IMR-90 (cell line): ENCODE measurements around the gene OR52K2. TPM values are rescaled to one million over a fixed set of nuclear protein-coding genes. Genes with fewer than 3 reads are reported as not detected.

Experiments used
- ATAC-seq: fragments of 200-7000 bp; cut with Tn5 transposase; 2 replicates; pipeline ENCODE4 v1.9.1; 2020; ENCODE audit warnings: low read depth, mild to moderate bottlenecking, moderate library complexity
- BruUV-seq: library from RNA; stranded (reverse); fragments of 400-500 nt; replicated peaks from 2 replicates; lab custom pipeline; 2021; lab: Mats Ljungman, UMichigan
- CTCF ChIA-PET: fragments of 300-600 bp; formaldehyde crosslinking; extraction: SDS; loops from one replicate; lab custom pipeline; 2021; ENCODE audit warnings: antibody characterized with exemption; lab: Yijun Ruan, JAX
- POLR2A ChIA-PET: fragments of 300-600 bp; sonication (Branson Sonifier 250); formaldehyde crosslinking; loops from one replicate; lab custom pipeline; 2022; ENCODE audit warnings: antibody characterized with exemption; ENCODE audit not compliant: unreplicated experiment; lab: Charles Lee
- DNase-seq: peaks from one replicate; pipeline ENCODE4 v3.0.0; 2013
- H2AFZ ChIP-seq: replicated peaks from 2 replicates; pipeline ENCODE3; 2013; ENCODE audit warnings: low read length, mild to moderate bottlenecking; ENCODE audit not compliant: poor library complexity
- H2AK5ac ChIP-seq: 2 replicates; pipeline ENCODE4 v1.6.1; 2013; ENCODE audit warnings: low read depth, low read length, inconsistent platforms
- H2AK9ac ChIP-seq: replicated peaks from 2 replicates; pipeline ENCODE3; 2013; ENCODE audit warnings: mild to moderate bottlenecking, low read depth, low read length, moderate library complexity; ENCODE audit not compliant: poor library complexity
- H2BK120ac ChIP-seq: 2 replicates; pipeline ENCODE4 v1.6.1; 2013; ENCODE audit warnings: low read depth, low read length, inconsistent platforms
- H2BK15ac ChIP-seq: 3 replicates; pipeline ENCODE4 v1.6.1; 2013; ENCODE audit warnings: low read depth, low read length, inconsistent platforms
- H2BK20ac ChIP-seq: 2 replicates; pipeline ENCODE4 v1.6.1; 2013; ENCODE audit warnings: low read depth, mild to moderate bottlenecking, inconsistent platforms, low read length, moderate library complexity
- H2BK5ac ChIP-seq: 2 replicates; pipeline ENCODE4 v1.6.1; 2013; ENCODE audit warnings: mild to moderate bottlenecking, low read depth, low read length, inconsistent platforms; ENCODE audit not compliant: poor library complexity, severe bottlenecking
- H3K14ac ChIP-seq: replicated peaks from 2 replicates; pipeline ENCODE4 v1.6.1; 2013; ENCODE audit warnings: low read depth, low read length, inconsistent platforms
- H3K18ac ChIP-seq: 2 replicates; pipeline ENCODE4 v1.6.1; 2013; ENCODE audit warnings: low read depth, low read length, control low read depth
- H3K23ac ChIP-seq: 2 replicates; pipeline ENCODE4 v1.6.1; 2013; ENCODE audit warnings: low read depth, low read length, inconsistent platforms
- H3K27ac ChIP-seq: 2 replicates; pipeline ENCODE4 v1.5.1; 2013; ENCODE audit warnings: mild to moderate bottlenecking, control low read depth, low read length; ENCODE audit not compliant: insufficient read depth
- H3K27me3 ChIP-seq: 2 replicates; pipeline ENCODE4 v1.6.1; 2013; ENCODE audit warnings: low read length; ENCODE audit not compliant: control insufficient read depth, insufficient read depth
- H3K36me3 ChIP-seq: 2 replicates; pipeline ENCODE4 v1.6.1; 2013; ENCODE audit warnings: low read length, mixed read lengths; ENCODE audit not compliant: control insufficient read depth, insufficient read depth
- H3K4ac ChIP-seq: 2 replicates; pipeline ENCODE4 v1.6.1; 2013; ENCODE audit warnings: low read depth, low read length, inconsistent platforms
- H3K4me1 ChIP-seq: 2 replicates; pipeline ENCODE4 v1.6.1; 2013; ENCODE audit warnings: low read length, mixed read lengths; ENCODE audit not compliant: control insufficient read depth, insufficient read depth
- H3K4me2 ChIP-seq: 2 replicates; pipeline ENCODE4 v1.6.1; 2013; ENCODE audit warnings: low read depth, mild to moderate bottlenecking, control low read depth, low read length, moderate library complexity
- H3K4me3 ChIP-seq: 2 replicates; pipeline ENCODE4 v1.5.1; 2013; ENCODE audit warnings: low read depth, mild to moderate bottlenecking, control low read depth, low read length, moderate library complexity; ENCODE audit not compliant: insufficient read depth
- H3K56ac ChIP-seq: 2 replicates; pipeline ENCODE4 v1.6.1; 2013; ENCODE audit warnings: low read length, inconsistent platforms; ENCODE audit not compliant: insufficient read depth; ENCODE audit errors: extremely low read depth
- H3K79me1 ChIP-seq, 2 experiments: 2 replicates each; pipeline ENCODE4 v1.6.1; 2013; ENCODE audit warnings: low read length in 2 of 2, inconsistent platforms in 1 of 2, low read depth in 1 of 2
- H3K9ac ChIP-seq: 2 replicates; pipeline ENCODE4 v1.6.1; 2013; ENCODE audit warnings: low read depth, low read length, control low read depth
- H3K9me1 ChIP-seq: 2 replicates; pipeline ENCODE4 v1.6.1; 2013; ENCODE audit warnings: low read length, inconsistent platforms; ENCODE audit not compliant: insufficient read depth
- H3K9me3 ChIP-seq: 2 replicates; pipeline ENCODE4 v1.6.1; 2013; ENCODE audit warnings: low read length; ENCODE audit not compliant: control insufficient read depth, insufficient read depth
- H4K20me1 ChIP-seq: 2 replicates; pipeline ENCODE4 v1.6.1; 2013; ENCODE audit warnings: low read length, inconsistent platforms; ENCODE audit not compliant: insufficient read depth
- H4K5ac ChIP-seq: 2 replicates; pipeline ENCODE4 v1.6.1; 2013; ENCODE audit warnings: mild to moderate bottlenecking, low read depth, low read length, control low read depth
- H4K8ac ChIP-seq, 2 experiments: 2 replicates each; pipeline ENCODE4 v1.6.1; 2013; ENCODE audit warnings: low read depth in 2 of 2, low read length in 2 of 2, control low read depth in 1 of 2, inconsistent platforms in 1 of 2
- H4K91ac ChIP-seq: 2 replicates; pipeline ENCODE4 v1.6.1; 2013; ENCODE audit warnings: low read depth, low read length, inconsistent platforms; ENCODE audit not compliant: insufficient read depth
- ELK1 ChIP-seq: fragments of 150-350 bp; IDR thresholded peaks from 2 replicates; pipeline ENCODE4 v1.6.1; 2016; ENCODE audit warnings: low read depth, mild to moderate bottlenecking, low read length, moderate library complexity, borderline replicate concordance
- FOS ChIP-seq: fragments of 150-350 bp; IDR thresholded peaks from 2 replicates; pipeline ENCODE4 v1.6.1; 2016; ENCODE audit warnings: low read depth, low read length
- MAZ ChIP-seq: IDR thresholded peaks from 2 replicates; pipeline ENCODE4 v1.6.1; 2012; ENCODE audit warnings: low read depth, mild to moderate bottlenecking, low read length, improper control_type of control experiment, moderate library complexity, borderline replicate concordance
- NFE2L2 ChIP-seq: fragments of 150-350 bp; IDR thresholded peaks from 2 replicates; pipeline ENCODE4 v1.6.1; 2016; ENCODE audit warnings: low read depth, mild to moderate bottlenecking, low read length
- SMC3 ChIP-seq: fragments of 150-350 bp; IDR thresholded peaks from 2 replicates; pipeline ENCODE4 v1.6.1; 2016; ENCODE audit warnings: low read depth, mild to moderate bottlenecking, antibody characterized with exemption, low read length, moderate library complexity
- USF2 ChIP-seq: fragments of 150-350 bp; IDR thresholded peaks from 2 replicates; pipeline ENCODE4 v1.6.1; 2017; ENCODE audit warnings: mild to moderate bottlenecking, antibody characterized with exemption, low read length, low read depth
- WGBS, 2 experiments: methylation state at CpG; one replicate each; pipeline versions ENCODE4 v1.1.5 to v1.1.7; 2013; ENCODE audit warnings: missing lambda C conversion rate in 2 of 2; ENCODE audit not compliant: insufficient read length in 1 of 2; ENCODE audit errors: extremely low coverage in 2 of 2; 5-methylcytosine and 5-hydroxymethylcytosine counted together
- dilution Hi-C: fragments of 300-500 bp; cut with HindIII; formaldehyde crosslinking; loops from one replicate; pipeline ENCODE4 v1.14.3; 2018; ENCODE audit warnings: low sequenced_read_pairs; ENCODE audit not compliant: unreplicated experiment
- in situ Hi-C: fragments of 300-500 bp; cut with MboI; formaldehyde crosslinking; loops from 3 replicates; pipeline ENCODE4 v1.14.3; 2019; ENCODE audit warnings: low sequenced_read_pairs, inconsistent platforms, mixed read lengths
- intact Hi-C: fragments of 100-400 bp; cut with micrococcal nuclease; formaldehyde crosslinking; loops from 2 replicates; pipeline ENCODE4 v1.10.0; 2022
- polyA plus RNA-seq, 3 experiments: library from polyadenylated mRNA; depleted of rRNA; stranded (reverse); fragments of >200 nt; gene quantifications; 2 replicates each; pipeline ENCODE4 v1.2.3, GENCODE V29; 2012; ENCODE audit warnings: low replicate concordance in 1 of 3
- total RNA-seq: library from RNA; depleted of rRNA; stranded (reverse); fragments of >200 nt; gene quantifications from 2 replicates; pipeline ENCODE4 v1.2.3, GENCODE V29; 2012

Gene OR52K2
- total and polyA plus RNA-seq, 2 of the 4 experiments (the other 2 are of a cell fraction), result not detected

- Histone ChIP-seq H3K4me1 (no peaks in the 10 kb centered on the region), H3K4ac (no peak overlapping the region), H2BK20ac (no peak overlapping the region), H4K5ac (no peak overlapping the region), H3K79me1 (no peaks in the 10 kb centered on the region), H3K23ac (no peak overlapping the region), H2BK5ac (no peak overlapping the region), H3K27ac (no peak overlapping the region), H3K4me2 (no peak overlapping the region), H2AK9ac (no peak overlapping the region), H3K9ac (no peak overlapping the region), H2AFZ (no peak overlapping the region), H3K36me3 (no peaks in the 10 kb centered on the region), H3K14ac (no peak overlapping the region), H2BK15ac (no peak overlapping the region), H3K18ac (no peak overlapping the region), H4K20me1 (no peaks in the 10 kb centered on the region), H4K91ac (no peak overlapping the region), H3K9me3 (no peaks in the 10 kb centered on the region), H4K8ac (no peak overlapping the region), H3K27me3 (no peaks in the 10 kb centered on the region), H3K9me1 (no peaks in the 10 kb centered on the region), H2AK5ac (no peak overlapping the region), H3K56ac (no peak overlapping the region), H3K4me3 (no peak overlapping the region), H2BK120ac (no peak overlapping the region)
- no peak for ATAC-seq
- in situ Hi-C loops (no loop called here), intact Hi-C loops (no loop called here), dilution Hi-C loops (no loop called here)
- no CpG with 5 or more reads among the region's 4 CpGs for WGBS, 2 experiments
- DNase-seq, result no peak
- CTCF ChIA-PET, result interaction anchor here (1.2 kb wide), 1 partner anchor 13 kb away, joined by 3 read pairs; no protein-coding TSS in a partner anchor
- TF ChIP-seq ELK1 (no peak), MAZ (no peak), FOS (peak; percentile 43), NFE2L2 (no peak), SMC3 (no peak), USF2 (no peak)
- POLR2A ChIA-PET, result no interaction called here
- no TSS peak for BruUV-seq
Observed at GRCh38 chr11:4480577-4481239, 31.6 kb downstream of the OR52K2 start.
